HCT116 (cell line): ENCODE results near the gene ARHGAP10. TPM values are rescaled to one million over a fixed set of nuclear protein-coding genes. Genes with fewer than 3 reads are reported as not detected.

Experiments
- ATAC-seq: fragments of 200-7000 bp; cut with Tn5 transposase; 2 replicates; pipeline ENCODE4 v1.9.1; 2020; ENCODE audit warnings: mild to moderate bottlenecking, moderate library complexity
- BruUV-seq: library from RNA; stranded (reverse); fragments of 400-500 nt; replicated peaks from 2 replicates; lab custom pipeline; 2021; lab: Mats Ljungman, UMichigan
- CTCF ChIA-PET: fragments of 300-600 bp; sonication (Branson Sonifier 250); formaldehyde crosslinking; loops from one replicate; lab custom pipeline; 2021; ENCODE audit warnings: antibody characterized with exemption; lab: Charles Lee
- POLR2A ChIA-PET: fragments of 300-600, 350-600 bp; sonication (Branson Sonifier 250); formaldehyde crosslinking; loops from one replicate; lab custom pipeline; 2021; ENCODE audit warnings: antibody characterized with exemption; lab: Charles Lee
- RAD21 ChIA-PET, 2 experiments: fragments of 300-600 bp; sonication (Branson Sonifier 250); formaldehyde crosslinking; loops; one replicate each; lab custom pipeline; 2023; ENCODE audit warnings: low total read pairs in 2 of 2; ENCODE audit not compliant: uncharacterized antibody in 2 of 2, unreplicated experiment in 2 of 2, low non-redundant PET in 1 of 2; lab: Charles Lee
- DNase-seq: peaks from one replicate; pipeline ENCODE4 v3.0.0-alpha.2; 2010; ENCODE audit warnings: low read depth, low spot score
- H2AFZ ChIP-seq: fragments of 200-600 bp; shearing (Covaris generic), sonication (generic); 2 replicates; pipeline ENCODE4 v1.6.1; 2017; ENCODE audit warnings: low read depth, mixed run types, mixed read lengths, antibody characterized with exemption, low read length; ENCODE audit not compliant: poor library complexity, severe bottlenecking
- H3K27ac ChIP-seq: 2 replicates; pipeline ENCODE4 v1.5.1; 2012; ENCODE audit warnings: low read depth, low read length
- H3K27me3 ChIP-seq: fragments of 200-600 bp; sonication (generic); 2 replicates; pipeline ENCODE4 v1.6.1; 2016; ENCODE audit warnings: mixed run types, low read length, mixed read lengths; ENCODE audit not compliant: insufficient read depth
- H3K36me3 ChIP-seq, 2 experiments: fragments of 200-500 bp in 1 of 2; fragments of 200-600 bp in 1 of 2; sonication (Bioruptor generic) in 1 of 2; sonication (generic) in 1 of 2; 2 replicates each; pipeline versions ENCODE4 v1.5.1 to v1.6.1; 2014 to 2016; ENCODE audit warnings: low read length in 2 of 2, inconsistent platforms in 1 of 2, mixed read lengths in 1 of 2, mixed run types in 1 of 2; ENCODE audit not compliant: insufficient read depth in 2 of 2, control insufficient read depth in 1 of 2
- H3K4me1 ChIP-seq, 2 experiments: fragments of 200-600 bp in 1 of 2; sonication (generic) in 1 of 2; 2 replicates each; pipeline versions ENCODE4 v1.5.1 to v1.6.1; 2012 to 2017; ENCODE audit warnings: low read length in 2 of 2, inconsistent platforms in 1 of 2, mild to moderate bottlenecking in 1 of 2, mixed read lengths in 1 of 2, mixed run types in 1 of 2, moderate library complexity in 1 of 2; ENCODE audit not compliant: insufficient read depth in 2 of 2, control insufficient read depth in 1 of 2
- H3K4me2 ChIP-seq: fragments of 200-600 bp; sonication (generic); 2 replicates; pipeline ENCODE4 v1.6.1; 2017; ENCODE audit warnings: mixed run types, low read length, mixed read lengths
- H3K4me3 ChIP-seq, 2 experiments: fragments of 200-600 bp in 1 of 2; sonication (generic) in 1 of 2; replicated peaks in 1 of 2; 2 replicates each; pipeline ENCODE4 v1.5.1; 2011 to 2016; ENCODE audit warnings: low read length in 2 of 2, control low read depth in 1 of 2, low read depth in 1 of 2, mild to moderate bottlenecking in 1 of 2, mixed read lengths in 1 of 2, mixed run types in 1 of 2
- H3K79me2 ChIP-seq: fragments of 200-600 bp; sonication (generic); 2 replicates; pipeline ENCODE4 v1.6.1; 2017; ENCODE audit warnings: mild to moderate bottlenecking, mixed run types, low read length, moderate library complexity, mixed read lengths; ENCODE audit not compliant: insufficient read depth
- H3K9ac ChIP-seq: fragments of 200-600 bp; sonication (generic); 2 replicates; pipeline ENCODE4 v1.6.1; 2016; ENCODE audit warnings: low read length, mixed read lengths
- H3K9me2 ChIP-seq: fragments of 200-600 bp; sonication (generic), shearing (Covaris generic); 2 replicates; pipeline ENCODE4 v1.6.1; 2017; ENCODE audit warnings: mixed run types, mild to moderate bottlenecking, moderate library complexity; ENCODE audit not compliant: insufficient read depth
- H3K9me3 ChIP-seq, 2 experiments: fragments of 200-500 bp in 1 of 2; fragments of 200-600 bp in 1 of 2; sonication (Bioruptor generic) in 1 of 2; sonication (generic) in 1 of 2; 2 replicates each; pipeline ENCODE4 v1.6.1; 2014 to 2017; ENCODE audit warnings: low read length in 2 of 2, mixed read lengths in 2 of 2, inconsistent platforms in 1 of 2, low read depth in 1 of 2, mild to moderate bottlenecking in 1 of 2, mixed run types in 1 of 2, moderate library complexity in 1 of 2; ENCODE audit not compliant: control insufficient read depth in 1 of 2, insufficient read depth in 1 of 2
- H4K20me1 ChIP-seq: fragments of 200-600 bp; sonication (generic), shearing (Covaris generic); 2 replicates; pipeline ENCODE4 v1.6.1; 2017; ENCODE audit warnings: mixed run types, mild to moderate bottlenecking, moderate library complexity; ENCODE audit not compliant: insufficient read depth
- CEBPB ChIP-seq: IDR thresholded peaks from 2 replicates; pipeline ENCODE4 v1.6.1; 2012; ENCODE audit warnings: low read depth
- CTCF ChIP-seq, 3 experiments: fragments of 200-600 bp in 1 of 3; sonication (generic) in 1 of 3; IDR thresholded peaks in 2 of 3; conservative IDR thresholded peaks in 1 of 3; 2 replicates each; pipeline ENCODE4 v1.5.1; 2012 to 2017; ENCODE audit warnings: low read depth in 2 of 3, low read length in 2 of 3, antibody characterized with exemption in 1 of 3, borderline replicate concordance in 1 of 3, control low read depth in 1 of 3, mild to moderate bottlenecking in 1 of 3, mixed read lengths in 1 of 3, mixed run types in 1 of 3, moderate library complexity in 1 of 3; ENCODE audit not compliant: insufficient read depth in 1 of 3
- FOSL1 ChIP-seq: IDR thresholded peaks from 2 replicates; pipeline ENCODE4 v1.6.1; 2012; ENCODE audit warnings: low read depth
- SRF ChIP-seq: IDR thresholded peaks from 2 replicates; pipeline ENCODE4 v1.6.1; 2012; ENCODE audit warnings: low read depth
- ZFX ChIP-seq: fragments of 450-650 bp; IDR thresholded peaks from 2 replicates; pipeline ENCODE4 v1.6.1; 2017
- intact Hi-C: fragments of 100-400 bp; cut with micrococcal nuclease; formaldehyde crosslinking; loops from 2 replicates; pipeline ENCODE4 v1.10.0; 2022
- total RNA-seq: library from RNA; stranded (reverse); gene quantifications from one replicate; pipeline ENCODE4 v1.2.1, GENCODE V29; 2021; ENCODE audit not compliant: unreplicated experiment
- TF ChIP-seq, protein P1 (sequence below): IDR thresholded peaks from 2 replicates; pipeline ENCODE4 v1.6.1; 2012; ENCODE audit warnings: low read depth

The ARHGAP10 gene
- total RNA-seq, 1 experiment from 2014 or later, result 24.7 TPM

- Histone ChIP-seq H3K79me2 (peaks cover 63% of the 10 kb centered on the region), H3K36me3 (no peaks in the 10 kb centered on the region), H3K4me2 (peak overlapping the region; percentile 96), H3K27me3 (no peaks in the 10 kb centered on the region), H4K20me1 (no peaks in the 10 kb centered on the region), H3K9me2 (no peaks in the 10 kb centered on the region), H3K27ac (no peak overlapping the region), H3K4me3 (peak overlapping the region; percentile 78 to 81; a peak in 3 of 4 replicates), H2AFZ (no peak overlapping the region), H3K9ac (peak overlapping the region; percentile 86), H3K4me1 (peaks cover 44 to 58% of the 10 kb centered on the region in 2 experiments), H3K9me3 (no peaks in the 10 kb centered on the region)
- ATAC-seq (no peak), DNase-seq (no peak)
- ChIA-PET RAD21 (no interaction called here), POLR2A (no interaction called here), CTCF (no interaction called here)
- intact Hi-C loops, result loop anchor here (2.0 kb wide), 1 partner anchor 97 kb away; no protein-coding TSS in a partner anchor
- BruUV-seq, result no TSS peak
- TF ChIP-seq, protein P1, sequence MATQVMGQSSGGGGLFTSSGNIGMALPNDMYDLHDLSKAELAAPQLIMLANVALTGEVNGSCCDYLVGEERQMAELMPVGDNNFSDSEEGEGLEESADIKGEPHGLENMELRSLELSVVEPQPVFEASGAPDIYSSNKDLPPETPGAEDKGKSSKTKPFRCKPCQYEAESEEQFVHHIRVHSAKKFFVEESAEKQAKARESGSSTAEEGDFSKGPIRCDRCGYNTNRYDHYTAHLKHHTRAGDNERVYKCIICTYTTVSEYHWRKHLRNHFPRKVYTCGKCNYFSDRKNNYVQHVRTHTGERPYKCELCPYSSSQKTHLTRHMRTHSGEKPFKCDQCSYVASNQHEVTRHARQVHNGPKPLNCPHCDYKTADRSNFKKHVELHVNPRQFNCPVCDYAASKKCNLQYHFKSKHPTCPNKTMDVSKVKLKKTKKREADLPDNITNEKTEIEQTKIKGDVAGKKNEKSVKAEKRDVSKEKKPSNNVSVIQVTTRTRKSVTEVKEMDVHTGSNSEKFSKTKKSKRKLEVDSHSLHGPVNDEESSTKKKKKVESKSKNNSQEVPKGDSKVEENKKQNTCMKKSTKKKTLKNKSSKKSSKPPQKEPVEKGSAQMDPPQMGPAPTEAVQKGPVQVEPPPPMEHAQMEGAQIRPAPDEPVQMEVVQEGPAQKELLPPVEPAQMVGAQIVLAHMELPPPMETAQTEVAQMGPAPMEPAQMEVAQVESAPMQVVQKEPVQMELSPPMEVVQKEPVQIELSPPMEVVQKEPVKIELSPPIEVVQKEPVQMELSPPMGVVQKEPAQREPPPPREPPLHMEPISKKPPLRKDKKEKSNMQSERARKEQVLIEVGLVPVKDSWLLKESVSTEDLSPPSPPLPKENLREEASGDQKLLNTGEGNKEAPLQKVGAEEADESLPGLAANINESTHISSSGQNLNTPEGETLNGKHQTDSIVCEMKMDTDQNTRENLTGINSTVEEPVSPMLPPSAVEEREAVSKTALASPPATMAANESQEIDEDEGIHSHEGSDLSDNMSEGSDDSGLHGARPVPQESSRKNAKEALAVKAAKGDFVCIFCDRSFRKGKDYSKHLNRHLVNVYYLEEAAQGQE, result no peak
- TF ChIP-seq ZFX (no peak), FOSL1 (no peak), SRF (no peak), CTCF (IDR thresholded peaks at IDR 0.05 in 2 of 3, conservative IDR thresholded peaks at IDR 0.05 in 1 of 3; ENCODE audit: borderline replicate concordance in 1 of 3, insufficient read depth in 1 of 3, low read depth in 2 of 3, low read length in 2 of 3) (no peak), CEBPB (no peak; the same call in 1 of the 2 replicates)
Observed at GRCh38 chr4:147733716-147734344, 1.9 kb downstream of the ARHGAP10 start.
